GM19438 (cell line): Measurements from ENCODE around the gene NOC4L.
"Not testable (repeated sequence)": the region's sequence is repeated elsewhere in the genome, so short reads cannot be mapped to it uniquely, and the experiment has no call there.

Source experiments
- ATAC-seq: cut with Tn5 transposase; IDR thresholded peaks from one replicate; pipeline ENCODE4 v1.9.1; 2021; ENCODE audit warnings: low read depth; ENCODE audit not compliant: unreplicated experiment

The NOC4L gene

GRCh38 chr12:132144115-132144809, at the start of gene NOC4L, which contains the start of gene DDX51:
Gene NOC4L, plus strand, starts transcription at chr12:132144457. Its CDS starts 32 bp downstream, at chr12:132144489.
Gene DDX51, minus strand, starts transcription at chr12:132144319. Its CDS starts 23 bp downstream, at chr12:132144296.
- peak; percentile 77 for ATAC-seq

- ATAC-seq, result no peak
Observed at GRCh38 chr12:132095520-132096409, 48.5 kb upstream of the NOC4L start.

GRCh38 chr12:132099739-132100138, 44.5 kb upstream of the NOC4L start:
- no peak for ATAC-seq

- no peak for ATAC-seq
Observed at GRCh38 chr12:132100306-132101065, 43.8 kb upstream of the NOC4L start.

GRCh38 chr12:132102297-132102696, 42.0 kb upstream of the NOC4L start:
- no peak for ATAC-seq

- ATAC-seq, result not testable (repeated sequence)
Observed at GRCh38 chr12:132103072-132103471, 41.2 kb upstream of the NOC4L start.

GRCh38 chr12:132103542-132104308, 40.5 kb upstream of the NOC4L start:
- ATAC-seq, result no peak

- ATAC-seq, result no peak
Observed at GRCh38 chr12:132105467-132105866, 38.8 kb upstream of the NOC4L start.

- no peak for ATAC-seq
Observed at GRCh38 chr12:132106921-132107320, 37.3 kb upstream of the NOC4L start.

- ATAC-seq, result no peak
Observed at GRCh38 chr12:132108211-132108832, 35.9 kb upstream of the NOC4L start.

GRCh38 chr12:132109741-132110140, 34.5 kb upstream of the NOC4L start:
- no peak for ATAC-seq

- no peak for ATAC-seq
Observed at GRCh38 chr12:132110677-132111076, 33.6 kb upstream of the NOC4L start.

GRCh38 chr12:132111654-132112304, 32.5 kb upstream of the NOC4L start:
- no peak for ATAC-seq

GRCh38 chr12:132114667-132115066, 29.6 kb upstream of the NOC4L start:
- no peak for ATAC-seq

- ATAC-seq, result no peak
Observed at GRCh38 chr12:132115500-132115899, 28.8 kb upstream of the NOC4L start.

GRCh38 chr12:132116709-132117557, 27.3 kb upstream of the NOC4L start:
- ATAC-seq, result no peak

- ATAC-seq, result no peak
Observed at GRCh38 chr12:132117558-132117875, 26.7 kb upstream of the NOC4L start.

GRCh38 chr12:132118876-132119275, 25.4 kb upstream of the NOC4L start:
- no peak for ATAC-seq
